Liver (tissue), 9 donors: Measurements from ENCODE around the gene FBXL15. TPM values are rescaled to one million over a fixed set of nuclear protein-coding genes. Genes with fewer than 3 reads are reported as not detected.

ENCODE experiments used
- DNase-seq: peaks from one replicate; pipeline ENCODE4 v3.0.0-alpha.2; 2017; ENCODE audit warnings: low spot score
- H3K27ac ChIP-seq, 2 donors: one replicate each; pipeline ENCODE4 v1.7.0; 2013; ENCODE audit warnings: inconsistent platforms in 2 of 2, low read length in 2 of 2, control low read depth in 1 of 2, low read depth in 1 of 2, mild to moderate bottlenecking in 1 of 2
- H3K27me3 ChIP-seq, 4 donors: one replicate each; pipeline versions ENCODE4 v1.6.1 to v1.7.0; 2013; ENCODE audit warnings: low read length in 3 of 4, inconsistent platforms in 1 of 4, mild to moderate bottlenecking in 1 of 4, moderate library complexity in 1 of 4; ENCODE audit not compliant: control insufficient read depth in 4 of 4, insufficient read depth in 4 of 4
- H3K36me3 ChIP-seq, 4 donors: one replicate each; pipeline versions ENCODE4 v1.6.1 to v1.7.0; 2013; ENCODE audit warnings: low read length in 3 of 4, mild to moderate bottlenecking in 3 of 4, low read depth in 1 of 4, moderate library complexity in 1 of 4; ENCODE audit not compliant: control insufficient read depth in 4 of 4, insufficient read depth in 3 of 4
- H3K4me1 ChIP-seq, 4 donors: one replicate each; pipeline versions ENCODE4 v1.6.1 to v1.7.0; 2013; ENCODE audit warnings: low read length in 3 of 4, mild to moderate bottlenecking in 3 of 4, moderate library complexity in 1 of 4; ENCODE audit not compliant: control insufficient read depth in 4 of 4, insufficient read depth in 4 of 4
- H3K4me3 ChIP-seq, 3 donors: one replicate each; pipeline versions ENCODE4 v1.6.1 to v1.7.0; 2013; ENCODE audit warnings: low read length in 3 of 3, control low read depth in 1 of 3, low read depth in 1 of 3, mild to moderate bottlenecking in 1 of 3
- H3K9ac ChIP-seq, 2 donors: one replicate each; pipeline ENCODE4 v1.7.0; 2013; ENCODE audit warnings: low read length in 2 of 2, mild to moderate bottlenecking in 2 of 2, moderate library complexity in 2 of 2, control low read depth in 1 of 2, low read depth in 1 of 2
- H3K9me3 ChIP-seq, 4 donors: one replicate each; pipeline versions ENCODE4 v1.6.1 to v1.7.0; 2013; ENCODE audit warnings: low read length in 3 of 4; ENCODE audit not compliant: control insufficient read depth in 4 of 4
- EGR1 ChIP-seq, 2 donors: IDR thresholded peaks; 2 replicates each; pipeline ENCODE4 v1.6.1; 2016 to 2018; ENCODE audit warnings: antibody characterized with exemption in 2 of 2, low read depth in 2 of 2
- FOXA2 ChIP-seq: IDR thresholded peaks from 2 replicates; pipeline ENCODE4 v1.6.1; 2016; ENCODE audit warnings: antibody characterized with exemption
- GABPA ChIP-seq, 2 donors: IDR thresholded peaks in 1 of 2; conservative IDR thresholded peaks in 1 of 2; 2 replicates each; pipeline ENCODE4 v1.6.1; 2016; ENCODE audit warnings: antibody characterized with exemption in 2 of 2, mild to moderate bottlenecking in 1 of 2, moderate library complexity in 1 of 2
- HNF4A ChIP-seq, 2 donors: conservative IDR thresholded peaks; 2 replicates each; pipeline ENCODE4 v1.6.1; 2016; ENCODE audit warnings: antibody characterized with exemption in 2 of 2, mild to moderate bottlenecking in 2 of 2
- HNF4G ChIP-seq: IDR thresholded peaks from 2 replicates; pipeline ENCODE4 v1.6.1; 2016; ENCODE audit warnings: antibody characterized with exemption
- RAD21 ChIP-seq, 2 donors: IDR thresholded peaks; 2 replicates each; pipeline ENCODE4 v1.6.1; 2016; ENCODE audit warnings: antibody characterized with exemption in 2 of 2, mild to moderate bottlenecking in 2 of 2
- YY1 ChIP-seq: IDR thresholded peaks from 2 replicates; pipeline ENCODE4 v1.6.1; 2016; ENCODE audit warnings: antibody characterized with exemption, mild to moderate bottlenecking
- WGBS: extraction: QIAGEN DNeasy Blood & Tissue Kit; methylation state at CpG from one replicate; pipeline ENCODE4 v1.1.7; 2013; 5-methylcytosine and 5-hydroxymethylcytosine counted together
- polyA plus RNA-seq, 2 donors: library from polyadenylated mRNA; stranded (reverse) in 1 of 2; unstranded in 1 of 2; fragments of 200-250 nt in 1 of 2; fragments of >200 nt in 1 of 2; fragmentation: Nextera tagmentation in 1 of 2; extraction: Ambion mirVana in 1 of 2; gene quantifications; one replicate each; pipeline versions ENCODE4 v1.2.1 to v1.2.3, GENCODE V29; 2013 to 2015
- total RNA-seq, 2 donors: library from RNA; depleted of rRNA; stranded (reverse); fragments of >200 nt; gene quantifications; one replicate each; pipeline ENCODE4 v1.2.3, GENCODE V29; 2014
- TF ChIP-seq, protein P1 (sequence below): IDR thresholded peaks from 2 replicates; pipeline ENCODE4 v1.6.1; 2016; ENCODE audit warnings: antibody characterized with exemption
- TF ChIP-seq, protein P2 (sequence below): IDR thresholded peaks from 2 replicates; pipeline ENCODE4 v1.6.1; 2016; ENCODE audit warnings: antibody characterized with exemption
- TF ChIP-seq, protein P3 (sequence below): IDR thresholded peaks from 2 replicates; pipeline ENCODE4 v1.6.1; 2016; ENCODE audit warnings: antibody characterized with exemption, mild to moderate bottlenecking
- TF ChIP-seq, protein P4 (sequence below): IDR thresholded peaks from 2 replicates; pipeline ENCODE4 v1.6.1; 2016; ENCODE audit warnings: antibody characterized with exemption
- TF ChIP-seq, protein P5 (sequence below): fragments of 150-350 bp; IDR thresholded peaks from 2 replicates; pipeline ENCODE4 v1.5.1; 2017; ENCODE audit warnings: improper control_type of control experiment, low read depth, low read length; ENCODE audit not compliant: missing input control
- donor health status: healthy.
- donor health status: healthy.
- donor health status: healthy.
- donor health status: healthy.
- donor health status: healthy.

FBXL15 gene
- total and polyA plus RNA-seq, 4 donors: 4.4 to 14.4 (median 10.0) TPM

DNA sequence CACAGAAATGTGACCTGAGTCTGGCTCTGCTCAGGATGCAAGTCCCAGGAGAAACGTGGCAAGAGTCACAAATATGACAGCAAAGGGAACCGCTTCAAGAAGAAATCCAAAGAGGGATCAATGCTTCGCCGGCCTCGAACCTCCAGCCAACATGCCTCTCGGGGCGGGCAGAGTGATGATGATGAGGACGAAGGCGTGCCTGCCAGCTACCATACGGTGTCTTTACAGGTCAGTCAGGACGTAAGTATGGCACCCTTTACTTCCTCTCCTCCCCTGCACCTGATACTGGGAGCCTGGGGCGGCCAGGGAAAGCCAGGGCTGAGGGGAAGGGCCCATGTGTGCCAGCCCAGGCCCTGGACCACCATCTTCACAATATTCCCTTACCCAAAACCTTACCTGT is 43.7 kb upstream of the FBXL15 start (continued):
- TF ChIP-seq HNF4A (conservative IDR thresholded peaks at IDR 0.05): no peak
- TF ChIP-seq, protein P1, sequence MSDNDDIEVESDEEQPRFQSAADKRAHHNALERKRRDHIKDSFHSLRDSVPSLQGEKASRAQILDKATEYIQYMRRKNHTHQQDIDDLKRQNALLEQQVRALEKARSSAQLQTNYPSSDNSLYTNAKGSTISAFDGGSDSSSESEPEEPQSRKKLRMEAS: no peak
- TF ChIP-seq, protein P2, sequence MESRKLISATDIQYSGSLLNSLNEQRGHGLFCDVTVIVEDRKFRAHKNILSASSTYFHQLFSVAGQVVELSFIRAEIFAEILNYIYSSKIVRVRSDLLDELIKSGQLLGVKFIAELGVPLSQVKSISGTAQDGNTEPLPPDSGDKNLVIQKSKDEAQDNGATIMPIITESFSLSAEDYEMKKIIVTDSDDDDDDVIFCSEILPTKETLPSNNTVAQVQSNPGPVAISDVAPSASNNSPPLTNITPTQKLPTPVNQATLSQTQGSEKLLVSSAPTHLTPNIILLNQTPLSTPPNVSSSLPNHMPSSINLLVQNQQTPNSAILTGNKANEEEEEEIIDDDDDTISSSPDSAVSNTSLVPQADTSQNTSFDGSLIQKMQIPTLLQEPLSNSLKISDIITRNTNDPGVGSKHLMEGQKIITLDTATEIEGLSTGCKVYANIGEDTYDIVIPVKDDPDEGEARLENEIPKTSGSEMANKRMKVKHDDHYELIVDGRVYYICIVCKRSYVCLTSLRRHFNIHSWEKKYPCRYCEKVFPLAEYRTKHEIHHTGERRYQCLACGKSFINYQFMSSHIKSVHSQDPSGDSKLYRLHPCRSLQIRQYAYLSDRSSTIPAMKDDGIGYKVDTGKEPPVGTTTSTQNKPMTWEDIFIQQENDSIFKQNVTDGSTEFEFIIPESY: no peak
- no peak for TF ChIP-seq YY1

DNA sequence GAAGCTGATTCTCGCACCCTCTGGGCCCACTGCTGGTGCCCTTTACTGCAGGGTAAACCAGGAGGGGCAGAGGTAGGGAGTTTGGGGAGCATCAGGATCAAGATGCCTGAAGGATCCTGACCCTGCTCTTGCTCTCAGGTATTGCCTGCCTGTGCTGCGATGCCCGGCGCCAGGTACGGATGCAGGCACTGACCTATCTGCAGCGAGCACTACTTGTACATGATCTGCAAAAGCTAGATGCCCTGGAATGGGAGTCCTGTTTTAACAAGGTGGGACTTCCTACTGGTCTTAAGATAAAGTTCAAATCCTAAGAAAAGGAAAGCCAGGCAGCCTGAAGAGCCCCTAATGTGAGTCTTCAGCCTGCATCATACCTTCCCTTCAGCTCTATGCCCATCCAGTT is 41.3 kb upstream of the FBXL15 start:
- H3K27ac ChIP-seq: no peak overlapping the region
- no peaks in the 10 kb centered on the region for H3K27me3 ChIP-seq
- no peak overlapping the region for H3K9ac ChIP-seq
- peaks cover 21 to 69% (median 44%) of the 10 kb centered on the region in 4 donors for H3K36me3 ChIP-seq
- DNase-seq: no peak
- no peaks in the 10 kb centered on the region for H3K9me3 ChIP-seq
- no peak overlapping the region for H3K4me3 ChIP-seq
- H3K4me1 ChIP-seq: no peaks in the 10 kb centered on the region
- TF ChIP-seq HNF4G: no peak
- WGBS: 98% methylated on average over 6 of the region's 6 CpGs

DNA sequence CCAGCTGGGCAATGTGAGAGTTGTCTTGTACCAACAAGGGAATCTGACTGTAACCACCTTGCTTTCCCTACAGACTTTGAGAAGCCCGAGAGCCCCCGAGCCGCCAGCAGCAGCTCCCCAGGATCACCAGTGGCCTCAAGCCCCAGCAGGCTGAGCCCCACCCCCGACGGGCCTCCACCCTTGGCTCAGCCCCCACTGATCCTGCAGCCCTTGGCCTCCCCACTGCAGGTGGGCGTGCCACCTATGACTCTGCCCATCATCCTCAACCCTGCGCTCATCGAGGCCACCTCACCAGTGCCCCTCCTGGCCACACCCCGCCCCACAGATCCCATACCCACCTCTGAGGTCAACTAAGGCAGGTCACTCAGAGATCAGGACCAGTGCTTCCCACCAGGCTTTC is 38.7 kb upstream of the FBXL15 start:
- Histone ChIP-seq H3K4me1 (no peaks in the 10 kb centered on the region), H3K9me3 (no peaks in the 10 kb centered on the region), H3K9ac (no peak overlapping the region), H3K4me3 (no peak overlapping the region), H3K27me3 (no peaks in the 10 kb centered on the region), H3K36me3 (peaks cover 17 to 50% (median 28%) of the 10 kb centered on the region in 4 donors), H3K27ac (no peak overlapping the region)
- WGBS: 98% methylated on average over 9 of the region's 9 CpGs
- TF ChIP-seq, protein P3, sequence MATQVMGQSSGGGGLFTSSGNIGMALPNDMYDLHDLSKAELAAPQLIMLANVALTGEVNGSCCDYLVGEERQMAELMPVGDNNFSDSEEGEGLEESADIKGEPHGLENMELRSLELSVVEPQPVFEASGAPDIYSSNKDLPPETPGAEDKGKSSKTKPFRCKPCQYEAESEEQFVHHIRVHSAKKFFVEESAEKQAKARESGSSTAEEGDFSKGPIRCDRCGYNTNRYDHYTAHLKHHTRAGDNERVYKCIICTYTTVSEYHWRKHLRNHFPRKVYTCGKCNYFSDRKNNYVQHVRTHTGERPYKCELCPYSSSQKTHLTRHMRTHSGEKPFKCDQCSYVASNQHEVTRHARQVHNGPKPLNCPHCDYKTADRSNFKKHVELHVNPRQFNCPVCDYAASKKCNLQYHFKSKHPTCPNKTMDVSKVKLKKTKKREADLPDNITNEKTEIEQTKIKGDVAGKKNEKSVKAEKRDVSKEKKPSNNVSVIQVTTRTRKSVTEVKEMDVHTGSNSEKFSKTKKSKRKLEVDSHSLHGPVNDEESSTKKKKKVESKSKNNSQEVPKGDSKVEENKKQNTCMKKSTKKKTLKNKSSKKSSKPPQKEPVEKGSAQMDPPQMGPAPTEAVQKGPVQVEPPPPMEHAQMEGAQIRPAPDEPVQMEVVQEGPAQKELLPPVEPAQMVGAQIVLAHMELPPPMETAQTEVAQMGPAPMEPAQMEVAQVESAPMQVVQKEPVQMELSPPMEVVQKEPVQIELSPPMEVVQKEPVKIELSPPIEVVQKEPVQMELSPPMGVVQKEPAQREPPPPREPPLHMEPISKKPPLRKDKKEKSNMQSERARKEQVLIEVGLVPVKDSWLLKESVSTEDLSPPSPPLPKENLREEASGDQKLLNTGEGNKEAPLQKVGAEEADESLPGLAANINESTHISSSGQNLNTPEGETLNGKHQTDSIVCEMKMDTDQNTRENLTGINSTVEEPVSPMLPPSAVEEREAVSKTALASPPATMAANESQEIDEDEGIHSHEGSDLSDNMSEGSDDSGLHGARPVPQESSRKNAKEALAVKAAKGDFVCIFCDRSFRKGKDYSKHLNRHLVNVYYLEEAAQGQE: no peak
- no peak for TF ChIP-seq EGR1 (IDR thresholded peaks at IDR 0.05; ENCODE audit: low read depth in 2 of 2)
- TF ChIP-seq GABPA (IDR thresholded peaks at IDR 0.05 in 1 of 2, conservative IDR thresholded peaks at IDR 0.05 in 1 of 2): no peak
- TF ChIP-seq FOXA2: no peak
- no peak for TF ChIP-seq RAD21 (IDR thresholded peaks at IDR 0.05)
- DNase-seq: no peak

DNA sequence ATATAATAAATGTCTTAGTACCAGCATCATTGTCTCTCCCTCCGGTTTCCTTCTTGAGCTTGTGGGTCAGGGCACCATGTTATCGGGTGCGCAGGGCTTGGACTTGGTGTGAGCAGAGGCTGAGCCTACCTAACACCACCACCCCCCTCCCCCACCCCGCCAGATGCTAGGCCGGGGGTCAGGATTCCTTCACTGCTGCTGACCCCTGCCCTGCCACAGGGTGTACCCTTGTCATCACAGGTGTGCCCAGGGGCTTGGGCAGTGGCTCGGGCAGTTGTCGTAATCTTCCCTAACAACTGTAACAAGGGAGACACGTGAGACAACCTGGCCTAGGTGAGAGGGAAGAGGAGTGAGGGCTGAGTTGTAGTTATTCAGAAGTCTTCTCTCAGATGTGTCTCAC is 37.8 kb upstream of the FBXL15 start:
- Histone ChIP-seq H3K9me3 (no peaks in the 10 kb centered on the region), H3K4me1 (no peaks in the 10 kb centered on the region), H3K36me3 (peaks cover 15 to 47% (median 28%) of the 10 kb centered on the region in 4 donors), H3K9ac (no peak overlapping the region), H3K27me3 (no peaks in the 10 kb centered on the region), H3K4me3 (no peak overlapping the region), H3K27ac (no peak overlapping the region)
- no peak for DNase-seq
- WGBS: 95% methylated on average over 8 of the region's 8 CpGs
- TF ChIP-seq, protein P3: no peak
- TF ChIP-seq, protein P4, sequence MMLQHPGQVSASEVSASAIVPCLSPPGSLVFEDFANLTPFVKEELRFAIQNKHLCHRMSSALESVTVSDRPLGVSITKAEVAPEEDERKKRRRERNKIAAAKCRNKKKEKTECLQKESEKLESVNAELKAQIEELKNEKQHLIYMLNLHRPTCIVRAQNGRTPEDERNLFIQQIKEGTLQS: no peak
- no peak for TF ChIP-seq FOXA2
- TF ChIP-seq, protein P5, sequence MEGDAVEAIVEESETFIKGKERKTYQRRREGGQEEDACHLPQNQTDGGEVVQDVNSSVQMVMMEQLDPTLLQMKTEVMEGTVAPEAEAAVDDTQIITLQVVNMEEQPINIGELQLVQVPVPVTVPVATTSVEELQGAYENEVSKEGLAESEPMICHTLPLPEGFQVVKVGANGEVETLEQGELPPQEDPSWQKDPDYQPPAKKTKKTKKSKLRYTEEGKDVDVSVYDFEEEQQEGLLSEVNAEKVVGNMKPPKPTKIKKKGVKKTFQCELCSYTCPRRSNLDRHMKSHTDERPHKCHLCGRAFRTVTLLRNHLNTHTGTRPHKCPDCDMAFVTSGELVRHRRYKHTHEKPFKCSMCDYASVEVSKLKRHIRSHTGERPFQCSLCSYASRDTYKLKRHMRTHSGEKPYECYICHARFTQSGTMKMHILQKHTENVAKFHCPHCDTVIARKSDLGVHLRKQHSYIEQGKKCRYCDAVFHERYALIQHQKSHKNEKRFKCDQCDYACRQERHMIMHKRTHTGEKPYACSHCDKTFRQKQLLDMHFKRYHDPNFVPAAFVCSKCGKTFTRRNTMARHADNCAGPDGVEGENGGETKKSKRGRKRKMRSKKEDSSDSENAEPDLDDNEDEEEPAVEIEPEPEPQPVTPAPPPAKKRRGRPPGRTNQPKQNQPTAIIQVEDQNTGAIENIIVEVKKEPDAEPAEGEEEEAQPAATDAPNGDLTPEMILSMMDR: no peak
